Measurements from ENCODE around the gene KCMF1. TPM values are rescaled to one million over a fixed set of nuclear protein-coding genes. Genes with fewer than 3 reads are reported as not detected.

The KCMF1 gene
- total RNA-seq, 2 donors from 2014 or later, result 7.9 to 30.4 TPM

DNA sequence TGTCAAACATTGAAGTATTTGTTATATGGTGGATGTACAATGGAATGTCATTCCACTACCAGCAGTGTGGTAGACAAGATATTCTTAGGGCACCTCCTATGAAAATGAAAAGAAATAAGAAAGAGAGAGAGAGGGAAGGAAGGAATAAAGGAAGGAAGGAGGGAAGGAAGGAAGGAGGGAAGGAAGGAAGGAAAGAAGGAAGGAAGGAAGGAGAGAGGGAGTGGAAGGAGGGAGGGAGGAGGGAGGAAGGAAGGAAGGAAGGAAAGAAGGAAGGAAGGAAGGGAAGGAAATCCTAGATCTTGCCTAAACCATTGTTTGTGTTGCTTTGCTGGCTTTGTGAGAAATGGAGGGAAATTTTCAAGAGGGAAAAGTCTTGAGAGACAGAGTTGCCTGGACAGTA, 112.1 kb downstream of the KCMF1 start:
- Histone ChIP-seq H3K27me3 (no peaks in the 10 kb centered on the region), H3K9me3 (peaks cover 0 to 3% (median 0%) of the 10 kb centered on the region in 3 donors), H3K27ac (no peak overlapping the region), H3K4me3 (no peak overlapping the region), H3K4me1 (no peaks in the 10 kb centered on the region), H3K36me3 (replicated peaks in 1 of 2; ENCODE audit: insufficient read depth in 1 of 2, low read depth in 2 of 2) (no peaks in the 10 kb centered on the region)
- no peak for DNase-seq
- no peak for TF ChIP-seq POLR2A (IDR thresholded peaks at IDR 0.05)
- TF ChIP-seq, protein P1, sequence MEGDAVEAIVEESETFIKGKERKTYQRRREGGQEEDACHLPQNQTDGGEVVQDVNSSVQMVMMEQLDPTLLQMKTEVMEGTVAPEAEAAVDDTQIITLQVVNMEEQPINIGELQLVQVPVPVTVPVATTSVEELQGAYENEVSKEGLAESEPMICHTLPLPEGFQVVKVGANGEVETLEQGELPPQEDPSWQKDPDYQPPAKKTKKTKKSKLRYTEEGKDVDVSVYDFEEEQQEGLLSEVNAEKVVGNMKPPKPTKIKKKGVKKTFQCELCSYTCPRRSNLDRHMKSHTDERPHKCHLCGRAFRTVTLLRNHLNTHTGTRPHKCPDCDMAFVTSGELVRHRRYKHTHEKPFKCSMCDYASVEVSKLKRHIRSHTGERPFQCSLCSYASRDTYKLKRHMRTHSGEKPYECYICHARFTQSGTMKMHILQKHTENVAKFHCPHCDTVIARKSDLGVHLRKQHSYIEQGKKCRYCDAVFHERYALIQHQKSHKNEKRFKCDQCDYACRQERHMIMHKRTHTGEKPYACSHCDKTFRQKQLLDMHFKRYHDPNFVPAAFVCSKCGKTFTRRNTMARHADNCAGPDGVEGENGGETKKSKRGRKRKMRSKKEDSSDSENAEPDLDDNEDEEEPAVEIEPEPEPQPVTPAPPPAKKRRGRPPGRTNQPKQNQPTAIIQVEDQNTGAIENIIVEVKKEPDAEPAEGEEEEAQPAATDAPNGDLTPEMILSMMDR (IDR thresholded peaks at IDR 0.05), result no peak
- intact Hi-C loops (cut with DNase I), result no loop called here
- ATAC-seq, result no peak

DNA sequence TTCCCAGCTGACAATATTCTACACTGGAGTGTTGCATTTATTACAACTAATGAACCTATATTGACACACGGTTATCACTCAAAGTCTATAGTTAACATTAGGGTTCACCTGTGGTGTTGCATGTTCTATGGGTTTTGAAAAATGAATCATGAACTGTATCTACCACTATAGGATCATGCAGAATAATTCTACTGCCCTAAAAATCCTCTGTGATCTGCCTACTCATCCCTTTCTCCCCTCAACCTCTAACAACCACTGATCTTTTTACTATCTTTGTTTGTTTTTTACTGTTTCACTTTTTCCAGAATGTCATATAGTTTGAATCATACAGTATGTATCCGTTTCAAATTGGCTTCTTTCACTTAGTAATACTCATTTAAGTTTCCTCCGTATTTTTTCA, 114.6 kb downstream of the KCMF1 start:
- H3K4me1 ChIP-seq, result no peaks in the 10 kb centered on the region
- TF ChIP-seq POLR2A (IDR thresholded peaks at IDR 0.05), result no peak
- TF ChIP-seq, protein P1 (IDR thresholded peaks at IDR 0.05), result no peak
- intact Hi-C loops (cut with DNase I), result no loop called here
- no peak for DNase-seq
- no peaks in the 10 kb centered on the region for H3K36me3 ChIP-seq (replicated peaks in 1 of 2; ENCODE audit: insufficient read depth in 1 of 2, low read depth in 2 of 2)
- H3K27ac ChIP-seq, result no peak overlapping the region
- WGBS, 2 donors, result 43 to 56% methylated on average over 3 of the region's 3 CpGs
- H3K4me3 ChIP-seq, result no peak overlapping the region
- no peak for ATAC-seq
- peaks cover 0 to 3% (median 0%) of the 10 kb centered on the region in 3 donors for H3K9me3 ChIP-seq
- no peaks in the 10 kb centered on the region for H3K27me3 ChIP-seq

DNA sequence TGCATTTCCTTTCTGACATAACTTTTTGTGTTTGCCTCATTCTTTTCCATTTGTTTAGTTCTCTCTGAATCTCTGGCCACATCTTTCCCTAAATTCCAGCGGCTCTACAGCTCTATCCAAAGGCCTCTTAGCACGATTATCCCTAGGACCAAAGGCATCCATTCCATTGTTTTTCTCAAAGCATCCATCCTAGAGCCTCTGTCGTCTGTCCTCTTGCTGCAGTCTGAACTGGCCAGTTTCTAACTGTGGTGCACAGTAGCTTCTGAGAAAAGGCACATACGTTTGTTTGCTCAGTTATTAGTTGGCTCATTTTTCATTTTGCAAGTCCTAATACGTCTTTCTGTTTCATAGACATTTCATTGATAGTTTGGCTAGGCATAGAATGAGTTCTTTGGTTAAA, 116.6 kb downstream of the KCMF1 start:
- Histone ChIP-seq H3K4me3 (no peak overlapping the region), H3K27me3 (no peaks in the 10 kb centered on the region), H3K4me1 (no peaks in the 10 kb centered on the region), H3K27ac (no peak overlapping the region), H3K9me3 (no peaks in the 10 kb centered on the region), H3K36me3 (replicated peaks in 1 of 2; ENCODE audit: insufficient read depth in 1 of 2, low read depth in 2 of 2) (no peaks in the 10 kb centered on the region)
- ATAC-seq (no peak), DNase-seq (no peak)
- 54 to 72% methylated on average over 5 of the region's 5 CpGs for WGBS, 2 donors
- intact Hi-C loops (cut with DNase I), result no loop called here
- TF ChIP-seq POLR2A (IDR thresholded peaks at IDR 0.05), result no peak
- TF ChIP-seq, protein P1 (IDR thresholded peaks at IDR 0.05), result no peak

DNA sequence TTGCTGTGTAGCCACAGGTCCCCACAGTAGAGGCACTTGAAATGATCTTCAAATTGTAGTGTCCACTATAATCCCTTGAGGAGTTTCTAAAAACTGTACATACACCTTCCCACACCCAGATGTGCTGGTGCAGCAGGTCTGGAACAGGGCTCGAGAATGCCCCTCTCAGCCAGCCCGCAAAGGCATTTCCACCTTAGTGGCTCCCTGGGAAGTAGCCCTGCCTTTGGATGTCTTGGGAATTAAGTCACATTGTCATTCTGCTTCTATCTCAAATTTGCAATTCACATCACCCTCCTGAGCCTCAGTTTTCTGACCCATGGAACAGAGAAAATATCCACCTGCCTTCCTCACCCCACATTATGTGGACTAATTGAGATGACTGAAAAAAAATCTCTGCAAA, 118.0 kb downstream of the KCMF1 start:
- ATAC-seq (no peak), DNase-seq (no peak)
- H3K27me3 ChIP-seq, result no peaks in the 10 kb centered on the region
- no peak overlapping the region for H3K4me3 ChIP-seq
- no peaks in the 10 kb centered on the region for H3K36me3 ChIP-seq (replicated peaks in 1 of 2; ENCODE audit: insufficient read depth in 1 of 2, low read depth in 2 of 2)
- 92 to 100% methylated on average over 2 of the region's 2 CpGs for WGBS, 2 donors
- intact Hi-C loops (cut with DNase I), result no loop called here
- TF ChIP-seq, protein P1 (IDR thresholded peaks at IDR 0.05), result no peak
- no peak overlapping the region for H3K27ac ChIP-seq
- no peaks in the 10 kb centered on the region for H3K4me1 ChIP-seq
- H3K9me3 ChIP-seq, result no peaks in the 10 kb centered on the region

DNA sequence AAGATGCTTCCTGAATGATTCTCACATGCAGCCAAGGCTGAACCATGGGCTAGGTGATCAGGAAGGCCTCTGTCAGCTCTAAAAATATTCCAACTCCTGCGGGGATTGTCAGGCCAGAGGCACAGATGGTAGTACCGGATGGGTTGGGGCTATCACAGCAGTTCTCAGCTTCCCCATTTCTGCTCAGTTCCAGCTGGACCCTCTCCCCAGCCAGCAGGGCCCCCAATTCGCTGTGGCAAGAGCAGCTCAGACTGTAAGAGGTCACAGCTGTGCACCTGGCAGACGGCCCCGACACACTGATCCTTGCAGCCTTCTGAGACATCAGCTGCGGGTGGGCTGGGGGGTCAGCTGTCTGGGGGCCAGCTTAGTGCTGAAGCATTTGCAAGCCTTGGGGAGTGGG, 118.6 kb downstream of the KCMF1 start:
- Histone ChIP-seq H3K4me1 (no peaks in the 10 kb centered on the region), H3K36me3 (replicated peaks in 1 of 2; ENCODE audit: insufficient read depth in 1 of 2, low read depth in 2 of 2) (no peaks in the 10 kb centered on the region), H3K4me3 (no peak overlapping the region), H3K27ac (no peak overlapping the region), H3K27me3 (no peaks in the 10 kb centered on the region), H3K9me3 (no peaks in the 10 kb centered on the region)
- intact Hi-C loops (cut with DNase I), result no loop called here
- TF ChIP-seq, protein P1 (IDR thresholded peaks at IDR 0.05), result no peak
- no peak for TF ChIP-seq POLR2A (IDR thresholded peaks at IDR 0.05)
- 46 to 57% methylated on average over 5 to 6 of the region's 6 CpGs for WGBS, 2 donors
- ATAC-seq (no peak), DNase-seq (no peak)
